Lower leg skin (tissue), 4 donors: ENCODE measurements around the gene CD69. TPM values are rescaled to one million over a fixed set of nuclear protein-coding genes. Genes with fewer than 3 reads are reported as not detected.

ENCODE experiments used
- DNase-seq, 2 donors: peaks; one replicate each; pipeline ENCODE4 v3.0.0-alpha.2; 2019; ENCODE audit warnings: low spot score in 2 of 2
- H3K4me3 ChIP-seq: fragments of 200-600 bp; sonication (generic); 2 replicates; pipeline ENCODE4 v1.5.1; 2017; ENCODE audit warnings: mild to moderate bottlenecking, low read depth; ENCODE audit not compliant: poor library complexity, severe bottlenecking
- CTCF ChIP-seq, 3 donors: fragments of 450-650 bp; IDR thresholded peaks; one replicate each; pipeline ENCODE4 v1.5.1; 2016; ENCODE audit warnings: antibody characterized with exemption in 3 of 3, mild to moderate bottlenecking in 3 of 3, moderate library complexity in 2 of 3
- POLR2A ChIP-seq, 2 donors: fragments of 450-650 bp; IDR thresholded peaks; one replicate each; pipeline ENCODE4 v1.6.1; 2016 to 2017; ENCODE audit warnings: antibody characterized with exemption in 2 of 2, mild to moderate bottlenecking in 1 of 2, moderate library complexity in 1 of 2
- WGBS, 2 donors: methylation state at CpG; one replicate each; pipeline ENCODE4 v1.1.5; 2018; 5-methylcytosine and 5-hydroxymethylcytosine counted together
- intact Hi-C: fragments of 100-400 bp; cut with DNase I; formaldehyde crosslinking; loops from one replicate; pipeline ENCODE4 v1.15.0; 2023; ENCODE audit warnings: low total_unique reads
- total RNA-seq, 4 donors: library from RNA; depleted of rRNA; stranded (reverse); fragments of >200 nt; gene quantifications; one replicate each; pipeline ENCODE4 v1.1.0, GENCODE V29; 2016

CD69 gene
- total RNA-seq, 4 donors from 2014 or later: 0.61 to 4.0 (median 1.9) TPM

DNA sequence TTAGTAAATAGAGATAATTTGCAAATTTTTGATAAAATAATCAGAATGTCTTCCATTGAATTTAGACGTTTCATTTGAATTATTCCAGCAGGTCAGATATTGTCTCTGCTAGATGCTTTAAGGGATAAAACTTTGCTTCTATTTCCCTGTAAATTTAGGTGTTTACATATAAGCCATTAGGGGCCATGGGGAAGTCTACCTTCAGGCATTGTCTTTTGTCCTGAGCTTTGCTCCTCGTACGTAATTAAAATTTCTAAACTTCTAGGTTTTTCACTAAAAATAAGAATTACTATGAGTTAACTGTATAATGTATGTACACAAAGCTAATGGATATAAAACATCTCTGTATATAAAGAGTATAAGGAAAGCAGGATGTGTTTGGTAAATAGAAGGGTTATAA is 24.1 kb upstream of the CD69 start:
- no peak overlapping the region for H3K4me3 ChIP-seq
- no peak for TF ChIP-seq CTCF (IDR thresholded peaks at IDR 0.05)
- no peak for TF ChIP-seq POLR2A (IDR thresholded peaks at IDR 0.05)
- WGBS, 2 donors: 68 to 69% methylated on average over 3 of the region's 3 CpGs
- DNase-seq: no peak
- intact Hi-C loops: no loop called here

DNA sequence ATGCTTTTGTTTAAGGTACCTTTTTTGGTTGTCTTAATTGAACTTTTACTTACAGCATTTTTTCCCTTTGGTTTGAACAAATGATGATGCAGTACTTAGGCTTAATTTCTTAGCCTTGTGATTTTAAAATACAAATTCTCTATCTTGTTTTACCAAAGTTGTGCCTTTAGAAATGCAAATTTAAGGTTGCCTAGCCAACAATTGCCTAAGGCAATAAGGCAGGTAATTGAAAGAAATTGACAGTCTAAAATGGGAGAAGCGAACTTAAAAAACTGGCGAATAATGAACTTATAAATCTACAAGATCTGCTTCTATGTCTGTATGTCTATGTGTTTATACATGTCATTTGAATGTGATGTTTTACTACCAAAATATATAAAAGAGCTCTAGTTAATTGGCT is 23.6 kb upstream of the CD69 start:
- H3K4me3 ChIP-seq: no peak overlapping the region
- TF ChIP-seq CTCF (IDR thresholded peaks at IDR 0.05): no peak
- TF ChIP-seq POLR2A (IDR thresholded peaks at IDR 0.05): no peak
- 72 to 74% methylated on average over 2 of the region's 2 CpGs for WGBS, 2 donors

DNA sequence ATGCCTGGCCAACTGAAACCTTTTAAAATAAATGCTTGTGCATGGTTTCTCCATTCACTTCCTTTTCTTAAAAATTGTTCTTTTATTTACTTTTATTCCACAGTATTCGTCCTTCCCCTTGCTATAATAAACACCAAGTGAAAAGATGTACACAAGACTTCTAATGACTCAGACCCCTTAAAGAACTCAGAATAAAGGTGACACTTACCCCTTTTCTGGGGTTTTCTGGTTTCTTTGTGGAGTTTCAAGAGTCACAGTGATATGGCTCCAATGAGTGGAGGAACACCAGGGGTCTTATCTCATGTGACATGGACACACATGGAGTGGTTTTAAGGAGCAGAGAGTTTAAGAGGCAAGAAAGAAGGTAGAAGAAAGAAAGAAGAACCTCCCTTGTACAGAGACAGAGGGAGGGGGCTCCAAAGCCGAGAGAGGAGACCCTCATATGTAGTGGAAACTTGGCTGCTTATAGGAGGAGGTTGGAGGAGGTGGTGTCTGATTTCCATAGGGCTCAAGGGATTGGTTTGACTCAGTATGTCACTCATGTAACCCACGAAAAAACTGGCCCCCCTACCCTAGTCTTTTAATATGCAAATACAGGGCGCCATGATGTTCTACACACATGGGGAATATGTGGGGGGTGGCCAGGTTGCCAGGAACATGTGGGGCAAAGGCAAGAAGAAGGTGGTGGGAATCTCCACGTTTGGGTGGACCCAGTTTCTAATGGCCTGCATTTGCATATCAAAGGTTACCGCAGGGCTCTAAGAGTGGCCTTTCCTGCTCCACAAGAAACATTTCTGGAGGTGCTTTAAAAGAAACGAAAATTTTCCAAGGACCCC is 22.1 kb upstream of the CD69 start:
- no peak for DNase-seq
- 69 to 75% methylated on average over 7 of the region's 7 CpGs for WGBS, 2 donors
- intact Hi-C loops: no loop called here
- no peak for TF ChIP-seq CTCF (IDR thresholded peaks at IDR 0.05)
- TF ChIP-seq POLR2A (IDR thresholded peaks at IDR 0.05): no peak
- H3K4me3 ChIP-seq: no peak overlapping the region

More for the DNA sequence above, 23.6 kb upstream of the CD69 start:
- no peak for DNase-seq
- intact Hi-C loops: no loop called here

GRCh38 chr12:9781360-9781759 is 20.7 kb upstream of the CD69 start:
- no peak overlapping the region for H3K4me3 ChIP-seq
- TF ChIP-seq CTCF (IDR thresholded peaks at IDR 0.05) (no peak), POLR2A (IDR thresholded peaks at IDR 0.05) (no peak)
- intact Hi-C loops: no loop called here
- no peak for DNase-seq
- 67 to 75% methylated on average over 2 of the region's 2 CpGs for WGBS, 2 donors

GRCh38 chr12:9779209-9779608 is 18.5 kb upstream of the CD69 start:
- WGBS, 2 donors: 80 to 86% methylated on average over 4 of the region's 4 CpGs
- DNase-seq: no peak
- no peak overlapping the region for H3K4me3 ChIP-seq
- TF ChIP-seq CTCF (IDR thresholded peaks at IDR 0.05) (no peak), POLR2A (IDR thresholded peaks at IDR 0.05) (no peak)
- intact Hi-C loops: no loop called here

DNA sequence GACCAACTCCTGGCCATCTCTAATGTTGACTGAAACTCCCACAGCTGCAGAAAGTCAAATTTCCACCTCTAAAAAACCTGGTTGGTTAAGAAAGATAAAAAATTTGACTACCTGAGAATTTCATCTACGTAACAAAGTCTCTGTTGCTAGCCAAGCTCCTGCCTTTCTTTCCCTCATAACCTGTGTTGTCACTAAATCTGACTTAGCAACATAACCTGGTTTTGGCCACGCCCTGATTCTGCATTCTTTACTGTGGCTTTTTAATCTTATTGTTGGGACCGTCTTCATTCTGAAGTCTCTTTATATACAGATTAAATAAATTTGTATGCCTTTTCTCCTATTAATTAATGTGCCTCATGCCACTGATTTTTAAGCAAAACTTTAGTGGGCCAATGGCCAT is 16.1 kb upstream of the CD69 start:
- TF ChIP-seq CTCF (IDR thresholded peaks at IDR 0.05) (no peak), POLR2A (IDR thresholded peaks at IDR 0.05) (no peak)
- H3K4me3 ChIP-seq: no peak overlapping the region
- 62 to 66% methylated on average over 3 of the region's 3 CpGs for WGBS, 2 donors
- no peak for DNase-seq
- intact Hi-C loops: no loop called here
